Keratinocyte (primary cell): Measurements from ENCODE around the gene CCDC18. TPM values are rescaled to one million over a fixed set of nuclear protein-coding genes. Genes with fewer than 3 reads are reported as not detected.

Source experiments
- DNase-seq: peaks from one replicate; pipeline ENCODE4 v3.0.0-alpha.2; 2011; ENCODE audit warnings: low read depth, missing footprints, low spot score
- FAIRE-seq: peaks from 2 replicates; lab custom pipeline; 2011; peaks lifted over from hg19 to GRCh38; lab: Jason Lieb, UNC
- H2AFZ ChIP-seq: 2 replicates; pipeline ENCODE4 v1.6.0; 2012; ENCODE audit warnings: low read length, control low read depth, inconsistent platforms; ENCODE audit not compliant: control insufficient read depth
- H3K27ac ChIP-seq: 2 replicates; pipeline ENCODE4 v1.5.1; 2011; ENCODE audit warnings: low read length; ENCODE audit not compliant: control insufficient read depth, insufficient read depth
- H3K27me3 ChIP-seq: 3 replicates; pipeline ENCODE4 v1.6.0; 2011; ENCODE audit warnings: low read length; ENCODE audit not compliant: control insufficient read depth, insufficient read depth; ENCODE audit errors: extremely low read depth
- H3K36me3 ChIP-seq, 2 experiments: 2 replicates in 1 of 2; 3 replicates in 1 of 2; pipeline ENCODE4 v1.5.1; 2011; ENCODE audit warnings: low read length in 2 of 2, mild to moderate bottlenecking in 1 of 2; ENCODE audit not compliant: control insufficient read depth in 2 of 2, insufficient read depth in 2 of 2; ENCODE audit errors: extremely low read depth in 1 of 2
- H3K4me1 ChIP-seq: 3 replicates; pipeline ENCODE4 v1.5.1; 2011; ENCODE audit warnings: low read length; ENCODE audit not compliant: control insufficient read depth, insufficient read depth; ENCODE audit errors: extremely low read depth
- H3K4me2 ChIP-seq: 3 replicates; pipeline ENCODE4 v1.6.0; 2011; ENCODE audit warnings: low read depth, low read length; ENCODE audit not compliant: control insufficient read depth, insufficient read depth; ENCODE audit errors: extremely low read depth
- H3K4me3 ChIP-seq, 3 experiments: fragments of 200-600 bp in 1 of 3; sonication (generic) in 1 of 3; 2 replicates in 2 of 3; 3 replicates in 1 of 3; pipeline ENCODE4 v1.5.1; 2011 to 2016; ENCODE audit warnings: low read length in 3 of 3, mild to moderate bottlenecking in 3 of 3, control low read depth in 2 of 3, inconsistent platforms in 1 of 3, low read depth in 1 of 3, mixed read lengths in 1 of 3, mixed run types in 1 of 3, moderate library complexity in 1 of 3; ENCODE audit not compliant: control insufficient read depth in 2 of 3, insufficient read depth in 2 of 3; ENCODE audit errors: extremely low read depth in 1 of 3
- H3K79me2 ChIP-seq: 2 replicates; pipeline ENCODE4 v1.6.0; 2012; ENCODE audit warnings: low read length; ENCODE audit not compliant: control insufficient read depth, insufficient read depth
- H3K9ac ChIP-seq: 3 replicates; pipeline ENCODE4 v1.6.0; 2011; ENCODE audit warnings: low read length; ENCODE audit not compliant: control insufficient read depth, insufficient read depth; ENCODE audit errors: extremely low read depth
- H3K9me1 ChIP-seq: 3 replicates; pipeline ENCODE4 v1.6.0; 2011; ENCODE audit warnings: low read length; ENCODE audit not compliant: control insufficient read depth, insufficient read depth; ENCODE audit errors: extremely low read depth
- H3K9me3 ChIP-seq: 2 replicates; pipeline ENCODE4 v1.5.1; 2012; ENCODE audit warnings: low read depth, low read length; ENCODE audit not compliant: control insufficient read depth
- H4K20me1 ChIP-seq: 3 replicates; pipeline ENCODE4 v1.6.0; 2011; ENCODE audit warnings: low read length; ENCODE audit not compliant: control insufficient read depth, insufficient read depth; ENCODE audit errors: extremely low read depth
- EZH2 ChIP-seq: IDR thresholded peaks from one replicate; pipeline ENCODE4 v1.6.1; 2012; ENCODE audit warnings: inconsistent platforms, mild to moderate bottlenecking, low read length, moderate library complexity
- dilution Hi-C: fragments of 300-500 bp; cut with MboI; formaldehyde crosslinking; loops from one replicate; pipeline ENCODE4 v1.7.0; 2020; ENCODE audit warnings: low sequenced_read_pairs; ENCODE audit not compliant: extremely low pct_ligation_motif_present
- polyA plus RNA-seq, 5 experiments: library from polyadenylated mRNA; depleted of rRNA in 3 of 5; stranded (reverse) in 3 of 5; stranded (forward) in 1 of 5; unstranded in 1 of 5; fragments of >200 nt; gene quantifications; 1 replicate in 1 of 5; 2 replicates in 3 of 5; 3 replicates in 1 of 5; pipeline versions ENCODE4 v1.2.1 to v1.2.3, GENCODE V29; 2011 to 2012; ENCODE audit warnings: missing spikeins in 2 of 5, low read depth in 1 of 5, low replicate concordance in 1 of 5
- TF ChIP-seq, protein P1 (sequence below), 3 experiments: IDR thresholded peaks in 1 of 3; conservative IDR thresholded peaks in 1 of 3; optimal IDR thresholded peaks in 1 of 3; 2 replicates in 2 of 3; 3 replicates in 1 of 3; pipeline versions ENCODE3 to v1.5.1; 2011; ENCODE audit warnings: low read length in 3 of 3, mild to moderate bottlenecking in 3 of 3, moderate library complexity in 2 of 3, control low read depth in 1 of 3, inconsistent platforms in 1 of 3; ENCODE audit not compliant: insufficient read depth in 2 of 3; ENCODE audit errors: extremely low read depth in 1 of 3

Gene CCDC18
- polyA plus RNA-seq, 1 donor (not counting 4 experiments of a cell fraction or from before 2014, with no cell fraction given): 6.0 TPM

DNA sequence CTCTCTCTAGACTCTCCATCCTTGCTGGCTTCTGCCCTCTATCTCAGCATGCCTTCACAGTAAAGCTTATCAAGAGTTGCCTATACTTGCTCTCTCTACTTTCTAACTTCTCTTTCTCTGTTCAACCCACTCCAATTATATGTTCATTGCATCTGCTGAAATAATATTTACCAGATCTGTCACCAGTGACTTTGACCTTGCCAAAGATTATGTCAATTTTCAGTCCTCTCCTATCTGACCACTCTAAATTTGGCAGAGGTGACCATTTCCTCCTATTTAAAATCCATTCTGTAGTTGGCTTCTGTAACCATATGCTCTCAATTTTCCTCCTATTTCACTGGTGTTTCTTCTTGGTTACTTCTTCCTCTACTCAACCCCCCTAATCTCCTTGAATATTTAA is 126.4 kb downstream of the CCDC18 start:
- Histone ChIP-seq H3K9me1 (no peaks in the 10 kb centered on the region), H3K4me1 (no peaks in the 10 kb centered on the region), H2AFZ (no peak overlapping the region), H3K9ac (no peak overlapping the region), H3K4me2 (no peak overlapping the region), H4K20me1 (no peaks in the 10 kb centered on the region), H3K9me3 (no peaks in the 10 kb centered on the region), H3K4me3 (no peak overlapping the region), H3K27ac (no peak overlapping the region), H3K36me3 (no peaks in the 10 kb centered on the region), H3K27me3 (no peaks in the 10 kb centered on the region), H3K79me2 (no peaks in the 10 kb centered on the region)
- FAIRE-seq (no peak), DNase-seq (no peak)
- dilution Hi-C loops: no loop called here
- TF ChIP-seq, protein P1, sequence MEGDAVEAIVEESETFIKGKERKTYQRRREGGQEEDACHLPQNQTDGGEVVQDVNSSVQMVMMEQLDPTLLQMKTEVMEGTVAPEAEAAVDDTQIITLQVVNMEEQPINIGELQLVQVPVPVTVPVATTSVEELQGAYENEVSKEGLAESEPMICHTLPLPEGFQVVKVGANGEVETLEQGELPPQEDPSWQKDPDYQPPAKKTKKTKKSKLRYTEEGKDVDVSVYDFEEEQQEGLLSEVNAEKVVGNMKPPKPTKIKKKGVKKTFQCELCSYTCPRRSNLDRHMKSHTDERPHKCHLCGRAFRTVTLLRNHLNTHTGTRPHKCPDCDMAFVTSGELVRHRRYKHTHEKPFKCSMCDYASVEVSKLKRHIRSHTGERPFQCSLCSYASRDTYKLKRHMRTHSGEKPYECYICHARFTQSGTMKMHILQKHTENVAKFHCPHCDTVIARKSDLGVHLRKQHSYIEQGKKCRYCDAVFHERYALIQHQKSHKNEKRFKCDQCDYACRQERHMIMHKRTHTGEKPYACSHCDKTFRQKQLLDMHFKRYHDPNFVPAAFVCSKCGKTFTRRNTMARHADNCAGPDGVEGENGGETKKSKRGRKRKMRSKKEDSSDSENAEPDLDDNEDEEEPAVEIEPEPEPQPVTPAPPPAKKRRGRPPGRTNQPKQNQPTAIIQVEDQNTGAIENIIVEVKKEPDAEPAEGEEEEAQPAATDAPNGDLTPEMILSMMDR (optimal IDR thresholded peaks at IDR 0.05 in 1 of 3, IDR thresholded peaks at IDR 0.05 in 1 of 3, conservative IDR thresholded peaks at IDR 0.05 in 1 of 3; ENCODE audit: extremely low read depth in 1 of 3, insufficient read depth in 2 of 3, low read length in 3 of 3): no peak
- TF ChIP-seq EZH2: no peak

DNA sequence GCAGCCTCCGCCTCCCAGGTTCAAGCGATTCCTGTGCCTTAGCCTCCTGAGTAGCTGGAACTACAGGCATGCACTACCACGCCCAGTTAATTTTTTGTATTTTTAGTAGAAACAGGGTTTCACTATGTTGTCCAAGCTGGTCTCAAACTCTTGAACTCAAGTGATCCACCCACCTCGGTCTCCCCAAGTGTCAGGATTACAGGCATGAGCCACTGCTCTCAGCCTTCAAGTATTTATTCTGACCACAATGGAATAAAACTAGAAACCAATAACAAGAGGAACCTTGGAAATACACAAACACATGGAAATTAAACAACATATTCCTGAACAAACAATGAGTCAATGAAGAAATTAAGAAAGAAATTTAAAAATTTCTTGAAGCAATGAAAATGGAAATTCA is 132.5 kb downstream of the CCDC18 start:
- no peak overlapping the region for H2AFZ ChIP-seq
- FAIRE-seq (no peak), DNase-seq (no peak)
- no peaks in the 10 kb centered on the region for H3K36me3 ChIP-seq
- no peak overlapping the region for H3K9ac ChIP-seq
- H3K79me2 ChIP-seq: no peaks in the 10 kb centered on the region
- no peak for TF ChIP-seq EZH2
- TF ChIP-seq, protein P1 (optimal IDR thresholded peaks at IDR 0.05 in 1 of 3, IDR thresholded peaks at IDR 0.05 in 1 of 3, conservative IDR thresholded peaks at IDR 0.05 in 1 of 3; ENCODE audit: extremely low read depth in 1 of 3, insufficient read depth in 2 of 3, low read length in 3 of 3): no peak
- dilution Hi-C loops: no loop called here
- no peaks in the 10 kb centered on the region for H3K27me3 ChIP-seq
- H3K4me1 ChIP-seq: no peaks in the 10 kb centered on the region
- H3K9me1 ChIP-seq: no peaks in the 10 kb centered on the region
- no peak overlapping the region for H3K27ac ChIP-seq
- H3K4me3 ChIP-seq: no peak overlapping the region
- H3K9me3 ChIP-seq: no peaks in the 10 kb centered on the region
- H4K20me1 ChIP-seq: no peaks in the 10 kb centered on the region
- no peak overlapping the region for H3K4me2 ChIP-seq
